Stimulated activated CD4-positive, alpha-beta T cell treated with anti-CD3 and anti-CD28 coated beads, Interleukin-4, amount 100 ng/mL, for 1 hour (primary cell): ENCODE measurements around the gene EFL1.

Source experiments
- DNase-seq: peaks from one replicate; pipeline ENCODE4 v3.0.0-alpha.2; 2020

Gene EFL1

GRCh38 chr15:82114660-82115059 lies 147.9 kb downstream of the EFL1 start:
- DNase-seq, result no peak

GRCh38 chr15:82113106-82113715 lies 149.3 kb downstream of the EFL1 start:
- DNase-seq, result no peak

GRCh38 chr15:82111918-82112317 lies 150.6 kb downstream of the EFL1 start:
- DNase-seq, result no peak

GRCh38 chr15:82110144-82110543 lies 152.4 kb downstream of the EFL1 start:
- no peak for DNase-seq

- peak; percentile 71 for DNase-seq
Measured at GRCh38 chr15:82108489-82109078, 153.9 kb downstream of the EFL1 start.

GRCh38 chr15:82106679-82107078 lies 155.9 kb downstream of the EFL1 start:
- no peak for DNase-seq

- DNase-seq, result no peak
Measured at GRCh38 chr15:82105451-82106215, 156.9 kb downstream of the EFL1 start.

GRCh38 chr15:82103468-82103867 lies 159.1 kb downstream of the EFL1 start:
- no peak for DNase-seq

GRCh38 chr15:82100111-82100929 lies 162.2 kb downstream of the EFL1 start:
- no peak for DNase-seq

GRCh38 chr15:82098674-82099073 lies 163.9 kb downstream of the EFL1 start:
- DNase-seq, result no peak

GRCh38 chr15:82095803-82096202 lies 166.7 kb downstream of the EFL1 start:
- DNase-seq, result no peak

- DNase-seq, result no peak
Measured at GRCh38 chr15:82093774-82094211, 168.7 kb downstream of the EFL1 start.

- no peak for DNase-seq
Measured at GRCh38 chr15:82093325-82093724, 169.2 kb downstream of the EFL1 start.

- no peak for DNase-seq
Measured at GRCh38 chr15:82091636-82092140, 170.8 kb downstream of the EFL1 start.

- no peak for DNase-seq
Measured at GRCh38 chr15:82086243-82086995, 176.1 kb downstream of the EFL1 start.

- DNase-seq, result no peak
Measured at GRCh38 chr15:82081914-82082762, 180.4 kb downstream of the EFL1 start.

- DNase-seq, result no peak
Measured at GRCh38 chr15:82080774-82081173, 181.8 kb downstream of the EFL1 start.
